ENCODE results near the gene DNAJC21.

DNA sequence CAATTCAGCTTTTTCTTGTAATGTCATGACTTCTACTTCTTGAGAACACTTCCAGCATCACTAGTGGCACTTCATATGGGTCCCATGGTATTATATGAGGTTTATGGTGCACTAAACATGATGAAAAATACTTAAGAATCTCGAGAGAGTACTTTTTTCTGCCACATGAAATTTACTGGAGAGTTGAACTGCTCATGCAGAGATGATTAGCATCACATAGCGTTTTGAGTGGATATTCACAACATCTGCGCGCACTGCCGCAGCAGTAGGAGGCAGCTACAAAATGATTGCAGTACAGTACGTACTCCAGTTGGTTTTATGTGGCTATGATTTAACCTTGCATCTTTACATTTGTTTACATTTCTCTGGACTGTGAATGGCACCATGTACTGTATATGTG lies 28.7 kb upstream of the DNAJC21 start:
- no peak for TF ChIP-seq SUZ12 (IDR thresholded peaks at IDR 0.05; ENCODE audit: extremely low read depth, insufficient read depth, insufficient read length)
- TF ChIP-seq ZNF274 (IDR thresholded peaks at IDR 0.05; ENCODE audit: low read depth, low read length): no peak
- no peak for TF ChIP-seq YY1 (IDR thresholded peaks at IDR 0.05; ENCODE audit: insufficient read depth, insufficient read length)

All from NT2/D1 (cell line).